Neural progenitor cell (in vitro differentiated cells): ENCODE measurements around the gene HNF4A. TPM values are rescaled to one million over a fixed set of nuclear protein-coding genes. Genes with fewer than 3 reads are reported as not detected.

Experiments
- DNase-seq: peaks from one replicate; pipeline ENCODE4 v3.0.0-alpha.2; 2016; ENCODE audit warnings: low spot score
- H2AFZ ChIP-seq: fragments of 200-600 bp; sonication (generic); replicated peaks from 2 replicates; pipeline ENCODE4 v1.6.1; 2016; ENCODE audit warnings: antibody characterized with exemption
- H3F3A ChIP-seq: fragments of 200-600 bp; sonication (generic); 2 replicates; pipeline ENCODE4 v1.6.1; 2016; ENCODE audit warnings: antibody characterized with exemption, low read depth
- H3K27ac ChIP-seq: fragments of 200-600 bp; sonication (generic); 2 replicates; pipeline ENCODE4 v1.5.1; 2016; ENCODE audit warnings: mild to moderate bottlenecking
- H3K27me3 ChIP-seq: fragments of 200-600 bp; sonication (generic); 2 replicates; pipeline ENCODE4 v1.6.1; 2016; ENCODE audit warnings: mild to moderate bottlenecking, moderate library complexity
- H3K36me3 ChIP-seq: fragments of 200-600 bp; sonication (generic); 2 replicates; pipeline ENCODE4 v1.5.1; 2016
- H3K4me1 ChIP-seq: fragments of 200-600 bp; sonication (generic); 2 replicates; pipeline ENCODE4 v1.6.1; 2016; ENCODE audit warnings: mixed run types
- H3K4me2 ChIP-seq: fragments of 200-600 bp; sonication (generic); 2 replicates; pipeline ENCODE4 v1.6.1; 2016
- H3K4me3 ChIP-seq: fragments of 200-600 bp; sonication (generic); 2 replicates; pipeline ENCODE4 v1.5.1; 2016
- H3K79me2 ChIP-seq: fragments of 200-600 bp; sonication (generic); 2 replicates; pipeline ENCODE4 v1.6.1; 2016; ENCODE audit warnings: low read depth
- H3K9ac ChIP-seq: fragments of 200-600 bp; sonication (generic); 2 replicates; pipeline ENCODE4 v1.6.1; 2016
- H3K9me3 ChIP-seq: fragments of 200-600 bp; sonication (generic); 2 replicates; pipeline ENCODE4 v1.5.1; 2016; ENCODE audit warnings: low read depth
- H4K20me1 ChIP-seq: fragments of 200-600 bp; sonication (generic); 2 replicates; pipeline ENCODE4 v1.6.1; 2016; ENCODE audit warnings: low read depth
- H3K27ac Mint-ChIP-seq: 3 replicates; pipeline ENCODE4 v1.8.0; 2021; ENCODE audit warnings: mixed read lengths
- H3K27me3 Mint-ChIP-seq: 2 replicates; pipeline ENCODE4 v1.8.0; 2022; ENCODE audit warnings: low read depth, mild to moderate bottlenecking, inconsistent platforms, moderate library complexity, mixed read lengths; ENCODE audit not compliant: insufficient read depth
- H3K36me3 Mint-ChIP-seq: 3 replicates; pipeline ENCODE4 v1.8.0; 2021; ENCODE audit warnings: mixed read lengths
- H3K4me1 Mint-ChIP-seq: 3 replicates; pipeline ENCODE4 v1.8.0; 2021; ENCODE audit warnings: mixed read lengths
- H3K4me3 Mint-ChIP-seq: 3 replicates; pipeline ENCODE4 v1.8.0; 2021; ENCODE audit warnings: mild to moderate bottlenecking, moderate library complexity, mixed read lengths
- H3K9me3 Mint-ChIP-seq: 3 replicates; pipeline ENCODE4 v1.8.0; 2020; ENCODE audit warnings: mixed read lengths
- EZH2 ChIP-seq: fragments of 200-600 bp; sonication (generic); IDR thresholded peaks from 2 replicates; pipeline ENCODE4 v1.6.1; 2017; ENCODE audit warnings: antibody characterized with exemption, mild to moderate bottlenecking, moderate library complexity
- EZH2phosphoT487 ChIP-seq: fragments of 200-600 bp; sonication (generic); IDR thresholded peaks from 2 replicates; pipeline ENCODE4 v1.6.1; 2017; ENCODE audit warnings: antibody characterized with exemption
- total RNA-seq: library from RNA; depleted of rRNA; stranded (reverse); fragments of >200 nt; gene quantifications from 2 replicates; pipeline ENCODE4 v1.2.3, GENCODE V29; 2015; ENCODE audit warnings: low replicate concordance
- TF ChIP-seq, protein P1 (sequence below): fragments of 200-600 bp; sonication (generic); IDR thresholded peaks from 2 replicates; pipeline ENCODE4 v1.5.1; 2017; ENCODE audit warnings: antibody characterized with exemption, mild to moderate bottlenecking

The HNF4A gene
- total RNA-seq, 1 donor from 2014 or later, result 1.6 TPM

DNA sequence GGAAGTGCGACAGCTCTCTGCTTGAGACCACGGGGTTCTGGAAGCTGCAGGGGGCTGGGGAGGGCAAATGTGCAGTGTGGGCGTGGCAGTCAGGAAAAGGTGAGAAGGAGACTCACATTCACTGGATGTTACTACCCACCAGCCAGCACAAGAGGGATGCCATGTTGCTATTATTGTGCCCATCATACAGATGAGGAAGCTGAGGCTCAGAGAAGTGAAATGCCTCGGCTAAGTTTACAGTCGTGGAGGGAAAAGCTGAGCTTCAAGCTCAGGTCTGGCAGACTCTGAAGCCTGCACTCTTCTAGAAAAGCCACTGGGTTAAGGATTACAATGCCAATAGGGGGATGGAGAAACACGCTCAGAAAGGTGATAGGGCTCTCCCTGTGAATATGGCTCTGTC is 34.4 kb downstream of the HNF4A start:
- no peaks in the 10 kb centered on the region for H3K9me3 ChIP-seq
- no peaks in the 10 kb centered on the region for H3K36me3 ChIP-seq
- H3K36me3 Mint-ChIP-seq, result no peaks in the 10 kb centered on the region
- H3K27me3 ChIP-seq, result no peaks in the 10 kb centered on the region
- no peak overlapping the region for H2AFZ ChIP-seq
- peak overlapping the region; percentile 64 for H3K4me2 ChIP-seq
- H3K9me3 Mint-ChIP-seq, result no peaks in the 10 kb centered on the region
- H3K27me3 Mint-ChIP-seq, result peaks cover 22% of the 10 kb centered on the region
- no peak for DNase-seq
- H3K4me1 ChIP-seq, result peaks cover 11% of the 10 kb centered on the region
- H3K4me3 ChIP-seq, result no peak overlapping the region
- TF ChIP-seq, protein P1, sequence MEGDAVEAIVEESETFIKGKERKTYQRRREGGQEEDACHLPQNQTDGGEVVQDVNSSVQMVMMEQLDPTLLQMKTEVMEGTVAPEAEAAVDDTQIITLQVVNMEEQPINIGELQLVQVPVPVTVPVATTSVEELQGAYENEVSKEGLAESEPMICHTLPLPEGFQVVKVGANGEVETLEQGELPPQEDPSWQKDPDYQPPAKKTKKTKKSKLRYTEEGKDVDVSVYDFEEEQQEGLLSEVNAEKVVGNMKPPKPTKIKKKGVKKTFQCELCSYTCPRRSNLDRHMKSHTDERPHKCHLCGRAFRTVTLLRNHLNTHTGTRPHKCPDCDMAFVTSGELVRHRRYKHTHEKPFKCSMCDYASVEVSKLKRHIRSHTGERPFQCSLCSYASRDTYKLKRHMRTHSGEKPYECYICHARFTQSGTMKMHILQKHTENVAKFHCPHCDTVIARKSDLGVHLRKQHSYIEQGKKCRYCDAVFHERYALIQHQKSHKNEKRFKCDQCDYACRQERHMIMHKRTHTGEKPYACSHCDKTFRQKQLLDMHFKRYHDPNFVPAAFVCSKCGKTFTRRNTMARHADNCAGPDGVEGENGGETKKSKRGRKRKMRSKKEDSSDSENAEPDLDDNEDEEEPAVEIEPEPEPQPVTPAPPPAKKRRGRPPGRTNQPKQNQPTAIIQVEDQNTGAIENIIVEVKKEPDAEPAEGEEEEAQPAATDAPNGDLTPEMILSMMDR, result no peak
- no peak overlapping the region for H3K27ac ChIP-seq
- no peak overlapping the region for H3K9ac ChIP-seq
- no peaks in the 10 kb centered on the region for H3F3A ChIP-seq
- no peaks in the 10 kb centered on the region for H3K79me2 ChIP-seq
- H3K27ac Mint-ChIP-seq, result no peak overlapping the region
- no peaks in the 10 kb centered on the region for H4K20me1 ChIP-seq
- H3K4me1 Mint-ChIP-seq, result peaks cover 16% of the 10 kb centered on the region
- H3K4me3 Mint-ChIP-seq, result no peak overlapping the region

- Mint-ChIP-seq H3K4me1 (peaks cover 16% of the 10 kb centered on the region), H3K27ac (no peak overlapping the region), H3K36me3 (no peaks in the 10 kb centered on the region), H3K9me3 (no peaks in the 10 kb centered on the region), H3K4me3 (no peak overlapping the region), H3K27me3 (peaks cover 22% of the 10 kb centered on the region)
- Histone ChIP-seq H3K36me3 (no peaks in the 10 kb centered on the region), H3K4me1 (peaks cover 11% of the 10 kb centered on the region), H3K27ac (no peak overlapping the region), H3K27me3 (no peaks in the 10 kb centered on the region), H3K4me3 (no peak overlapping the region), H2AFZ (no peak overlapping the region), H4K20me1 (no peaks in the 10 kb centered on the region), H3K4me2 (peak overlapping the region; percentile 64), H3K9me3 (no peaks in the 10 kb centered on the region), H3F3A (no peaks in the 10 kb centered on the region), H3K79me2 (no peaks in the 10 kb centered on the region), H3K9ac (no peak overlapping the region)
- TF ChIP-seq, protein P1, result no peak
- TF ChIP-seq EZH2phosphoT487 (no peak), EZH2 (no peak)
- peak; percentile 77 for DNase-seq
Observed at GRCh38 chr20:44390280-44390679, 34.8 kb downstream of the HNF4A start.

- Mint-ChIP-seq H3K9me3 (no peaks in the 10 kb centered on the region), H3K4me3 (no peak overlapping the region), H3K27ac (no peak overlapping the region), H3K27me3 (peaks cover 21% of the 10 kb centered on the region), H3K36me3 (no peaks in the 10 kb centered on the region), H3K4me1 (peaks cover 16% of the 10 kb centered on the region)
- H3K27ac ChIP-seq, result no peak overlapping the region
- no peaks in the 10 kb centered on the region for H3K79me2 ChIP-seq
- no peak overlapping the region for H3K4me2 ChIP-seq
- H3K4me3 ChIP-seq, result no peak overlapping the region
- H2AFZ ChIP-seq, result no peak overlapping the region
- no peaks in the 10 kb centered on the region for H3K36me3 ChIP-seq
- H3K27me3 ChIP-seq, result no peaks in the 10 kb centered on the region
- no peaks in the 10 kb centered on the region for H3K9me3 ChIP-seq
- no peak for TF ChIP-seq EZH2phosphoT487
- TF ChIP-seq, protein P1, result no peak
- no peak for TF ChIP-seq EZH2
- DNase-seq, result no peak
- no peaks in the 10 kb centered on the region for H3F3A ChIP-seq
- peaks cover 11% of the 10 kb centered on the region for H3K4me1 ChIP-seq
- H4K20me1 ChIP-seq, result no peaks in the 10 kb centered on the region
- H3K9ac ChIP-seq, result no peak overlapping the region
Observed at GRCh38 chr20:44392088-44392775, 36.7 kb downstream of the HNF4A start.
